Ovary (tissue), 9 donors: ENCODE measurements around the gene LTBP2. TPM values are rescaled to one million over a fixed set of nuclear protein-coding genes. Genes with fewer than 3 reads are reported as not detected.

Source experiments
- DNase-seq, 5 donors: peaks; one replicate each; pipeline ENCODE4 v3.0.0-alpha.2; 2019 to 2020
- H3K27ac ChIP-seq, 2 donors: fragments of 200-600 bp; one replicate each; pipeline versions ENCODE4 v1.5.1 to v1.8.0; 2019 to 2022
- H3K27me3 ChIP-seq: fragments of 200-600 bp; one replicate; pipeline ENCODE4 v1.8.0; 2022
- H3K36me3 ChIP-seq: fragments of 200-600 bp; sonication (generic); one replicate; pipeline ENCODE4 v1.5.1; 2019
- H3K4me1 ChIP-seq: one replicate; pipeline ENCODE4 v1.8.1; 2013; ENCODE audit warnings: mild to moderate bottlenecking, moderate library complexity; ENCODE audit not compliant: insufficient read depth
- H3K4me3 ChIP-seq: fragments of 200-600 bp; sonication (generic); one replicate; pipeline ENCODE4 v1.5.1; 2017
- H3K9me3 ChIP-seq, 2 donors: fragments of 200-600 bp in 1 of 2; sonication (generic) in 1 of 2; one replicate each; pipeline versions ENCODE4 v1.5.1 to v1.8.1; 2013 to 2019; ENCODE audit warnings: mild to moderate bottlenecking in 1 of 2, moderate library complexity in 1 of 2
- EP300 ChIP-seq: sonication (generic); formaldehyde crosslinking; IDR thresholded peaks from one replicate; pipeline ENCODE4 v1.6.1; 2017; ENCODE audit warnings: antibody characterized with exemption
- POLR2A ChIP-seq: fragments of 450-650 bp; IDR thresholded peaks from one replicate; pipeline ENCODE4 v1.6.1; 2017; ENCODE audit warnings: antibody characterized with exemption, mild to moderate bottlenecking, moderate library complexity
- WGBS, 3 donors: extraction: QIAGEN DNeasy Blood & Tissue Kit in 1 of 3; methylation state at CpG; one replicate each; pipeline versions ENCODE4 v1.1.5 to v1.1.7; 2013 to 2017; 5-methylcytosine and 5-hydroxymethylcytosine counted together
- intact Hi-C, 4 donors: fragments of 100-400 bp; cut with DNase I; formaldehyde crosslinking; loops; one replicate each; pipeline versions ENCODE4 v1.11.0 to v1.15.1; 2022 to 2023
- polyA plus RNA-seq, 2 donors: library from polyadenylated mRNA; stranded (reverse); fragments of 200-250 nt in 1 of 2; fragments of 350-450 nt in 1 of 2; fragmentation: Illumina TruSeq in 1 of 2; extraction: RNeasy Lipid Tissue Mini Kit (QIAGEN cat#74804) in 1 of 2; gene quantifications; one replicate each; pipeline ENCODE4 v1.2.3, GENCODE V29; 2013 to 2014
- total RNA-seq, 7 donors: library from RNA; depleted of rRNA in 2 of 7; stranded (reverse); fragments of >200 nt in 2 of 7; fragmentation: NEBNext Ultra II Directional in 3 of 7; extraction: Animal tissue kit (Norgen Biotek cat#: 25700) in 3 of 7; gene quantifications; one replicate each; pipeline versions ENCODE4 v1.1.0 to v1.2.4, GENCODE V29; 2016 to 2023
- TF ChIP-seq, protein P1 (sequence below), 3 donors: fragments of 450-650 bp in 2 of 3; fragments of 200-600 bp in 1 of 3; IDR thresholded peaks; one replicate each; pipeline versions ENCODE4 v1.5.1 to v1.8.0; 2016 to 2022; ENCODE audit warnings: antibody characterized with exemption in 3 of 3, mild to moderate bottlenecking in 1 of 3
- donor health status: DM: no; HTN: no; CAD: no; lungs with moderate emphysema.
- donor health status: DM: no; HTN: no; CAD: no.
- donor health status: Bipolar disorder and iron deficiency.
- donor health status: DM: yes; HTN: yes; CAD: no.
- donor health status: DM: no; HTN: no; CAD: no.
- donor health status: DM: yes; HTN: yes; CAD: no.

LTBP2 gene
- total and polyA plus RNA-seq, 9 donors = 31.4 to 85.0 (median 60.0) TPM

DNA sequence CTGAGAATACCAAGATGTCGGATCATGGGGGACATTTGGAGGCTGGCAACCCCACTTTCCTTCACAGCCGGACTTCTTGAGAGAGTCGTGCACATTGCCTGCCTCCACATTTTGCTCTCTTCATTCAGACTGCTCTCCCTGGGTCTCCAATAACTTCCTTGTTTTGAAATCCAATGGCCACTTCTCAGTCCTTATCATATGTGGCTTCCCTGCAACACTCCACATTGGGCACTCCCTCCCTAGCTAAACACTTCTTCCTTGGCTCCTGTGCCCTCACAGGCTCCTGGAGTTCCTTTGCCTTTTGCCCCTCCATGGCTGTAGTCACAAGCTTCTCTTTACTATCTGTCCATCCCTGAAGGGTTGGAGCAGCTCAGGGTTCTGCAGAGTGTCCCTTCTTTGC, 149.0 kb downstream of the LTBP2 start:
- 87 to 92% (median 91%) methylated on average over 3 of the region's 3 CpGs for WGBS, 3 donors
- intact Hi-C loops = no loop called here
- Histone ChIP-seq H3K36me3 (no peaks in the 10 kb centered on the region), H3K9me3 (no peaks in the 10 kb centered on the region), H3K27me3 (no peaks in the 10 kb centered on the region), H3K4me3 (no peak overlapping the region), H3K4me1 (no peaks in the 10 kb centered on the region), H3K27ac (no peak overlapping the region)
- no peak for DNase-seq
- TF ChIP-seq, protein P1, sequence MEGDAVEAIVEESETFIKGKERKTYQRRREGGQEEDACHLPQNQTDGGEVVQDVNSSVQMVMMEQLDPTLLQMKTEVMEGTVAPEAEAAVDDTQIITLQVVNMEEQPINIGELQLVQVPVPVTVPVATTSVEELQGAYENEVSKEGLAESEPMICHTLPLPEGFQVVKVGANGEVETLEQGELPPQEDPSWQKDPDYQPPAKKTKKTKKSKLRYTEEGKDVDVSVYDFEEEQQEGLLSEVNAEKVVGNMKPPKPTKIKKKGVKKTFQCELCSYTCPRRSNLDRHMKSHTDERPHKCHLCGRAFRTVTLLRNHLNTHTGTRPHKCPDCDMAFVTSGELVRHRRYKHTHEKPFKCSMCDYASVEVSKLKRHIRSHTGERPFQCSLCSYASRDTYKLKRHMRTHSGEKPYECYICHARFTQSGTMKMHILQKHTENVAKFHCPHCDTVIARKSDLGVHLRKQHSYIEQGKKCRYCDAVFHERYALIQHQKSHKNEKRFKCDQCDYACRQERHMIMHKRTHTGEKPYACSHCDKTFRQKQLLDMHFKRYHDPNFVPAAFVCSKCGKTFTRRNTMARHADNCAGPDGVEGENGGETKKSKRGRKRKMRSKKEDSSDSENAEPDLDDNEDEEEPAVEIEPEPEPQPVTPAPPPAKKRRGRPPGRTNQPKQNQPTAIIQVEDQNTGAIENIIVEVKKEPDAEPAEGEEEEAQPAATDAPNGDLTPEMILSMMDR (IDR thresholded peaks at IDR 0.05) = no peak
- TF ChIP-seq EP300 (no peak), POLR2A (no peak)

GRCh38 chr14:74459976-74460375, 152.1 kb downstream of the LTBP2 start:
- no peak for TF ChIP-seq POLR2A
- no peak for TF ChIP-seq EP300
- TF ChIP-seq, protein P1 (IDR thresholded peaks at IDR 0.05) = no peak
- Histone ChIP-seq H3K36me3 (no peaks in the 10 kb centered on the region), H3K27ac (no peak overlapping the region), H3K9me3 (no peaks in the 10 kb centered on the region), H3K4me3 (no peak overlapping the region), H3K4me1 (no peaks in the 10 kb centered on the region), H3K27me3 (no peaks in the 10 kb centered on the region)
- intact Hi-C loops = no loop called here
- 85 to 91% (median 90%) methylated on average over 6 of the region's 6 CpGs for WGBS, 3 donors
- no peak for DNase-seq

- H3K36me3 ChIP-seq = no peaks in the 10 kb centered on the region
- no peaks in the 10 kb centered on the region for H3K9me3 ChIP-seq
- no peak overlapping the region for H3K27ac ChIP-seq
- WGBS, 3 donors = 68 to 75% (median 71%) methylated on average over 10 of the region's 10 CpGs
- no peaks in the 10 kb centered on the region for H3K27me3 ChIP-seq
- intact Hi-C loops = no loop called here
- no peak for DNase-seq
- TF ChIP-seq, protein P1 (IDR thresholded peaks at IDR 0.05) = no peak
- TF ChIP-seq EP300 = no peak
- TF ChIP-seq POLR2A = no peak
- no peaks in the 10 kb centered on the region for H3K4me1 ChIP-seq
- H3K4me3 ChIP-seq = no peak overlapping the region
Observed at GRCh38 chr14:74459289-74459946, 152.6 kb downstream of the LTBP2 start.

- no peak for TF ChIP-seq EP300
- TF ChIP-seq, protein P1 (IDR thresholded peaks at IDR 0.05) = no peak
- no peak for TF ChIP-seq POLR2A
- no peak for DNase-seq
- H3K27ac ChIP-seq = no peak overlapping the region
- WGBS, 3 donors = 74 to 77% (median 74%) methylated on average over 4 of the region's 4 CpGs
- H3K4me3 ChIP-seq = no peak overlapping the region
- no peaks in the 10 kb centered on the region for H3K27me3 ChIP-seq
- no peaks in the 10 kb centered on the region for H3K4me1 ChIP-seq
- H3K9me3 ChIP-seq = no peaks in the 10 kb centered on the region
- intact Hi-C loops = no loop called here
- H3K36me3 ChIP-seq = no peaks in the 10 kb centered on the region
Observed at GRCh38 chr14:74457565-74457895, 154.5 kb downstream of the LTBP2 start.
